ENCODE data around the gene UROC1. TPM values are rescaled to one million over a fixed set of nuclear protein-coding genes. Genes with fewer than 3 reads are reported as not detected.

Gene UROC1
- total and polyA plus RNA-seq, 12 donors = 0.01 TPM; not detected in 11

- 90% methylated on average over 10 of the region's 10 CpGs for WGBS, 2 donors
- Histone ChIP-seq H3K9me3 (no peaks in the 10 kb centered on the region), H3K27me3 (peaks cover 0 to 5% (median 0%) of the 10 kb centered on the region in 7 donors), H3K36me3 (no peaks in the 10 kb centered on the region), H3K4me3 (no peak overlapping the region), H3K27ac (no peak overlapping the region), H3K4me1 (no peaks in the 10 kb centered on the region)
- DNase-seq = no peak
- no peak for ATAC-seq
- no peak for TF ChIP-seq CTCF (IDR thresholded peaks at IDR 0.05)
- intact Hi-C loops (cut with DNase I) = no loop called here
Observed at GRCh38 chr3:126503701-126504100, 13.9 kb downstream of the UROC1 start.

GRCh38 chr3:126502656-126503055 lies 14.9 kb downstream of the UROC1 start:
- Histone ChIP-seq H3K9me3 (no peaks in the 10 kb centered on the region), H3K36me3 (no peaks in the 10 kb centered on the region), H3K27ac (no peak overlapping the region), H3K4me3 (no peak overlapping the region), H3K27me3 (peaks cover 0 to 5% (median 0%) of the 10 kb centered on the region in 7 donors), H3K4me1 (no peaks in the 10 kb centered on the region)
- no peak for TF ChIP-seq CTCF (IDR thresholded peaks at IDR 0.05)
- DNase-seq = no peak
- no peak for ATAC-seq
- 93 to 95% methylated on average over 1 of the region's 1 CpG for WGBS, 2 donors
- intact Hi-C loops (cut with DNase I) = no loop called here

GRCh38 chr3:126501736-126502135 lies 15.8 kb downstream of the UROC1 start:
- ATAC-seq = peak in 2 of 8 donors; percentile 67 to 73
- 45 to 51% methylated on average over 7 of the region's 7 CpGs for WGBS, 2 donors
- TF ChIP-seq CTCF (IDR thresholded peaks at IDR 0.05) = no peak

GRCh38 chr3:126501054-126501453 lies 16.5 kb downstream of the UROC1 start:
- TF ChIP-seq CTCF (IDR thresholded peaks at IDR 0.05) = no peak
- H3K4me3 ChIP-seq = no peak overlapping the region
- no peak overlapping the region for H3K27ac ChIP-seq
- no peak for DNase-seq
- intact Hi-C loops (cut with DNase I) = no loop called here
- WGBS, 2 donors = 76 to 80% methylated on average over 5 of the region's 5 CpGs
- H3K36me3 ChIP-seq = no peaks in the 10 kb centered on the region
- no peaks in the 10 kb centered on the region for H3K4me1 ChIP-seq
- H3K9me3 ChIP-seq = no peaks in the 10 kb centered on the region
- no peak for ATAC-seq
- peaks cover 0 to 5% (median 0%) of the 10 kb centered on the region in 7 donors for H3K27me3 ChIP-seq

More at GRCh38 chr3:126501736-126502135, 15.8 kb downstream of the UROC1 start:
- Histone ChIP-seq H3K9me3 (no peaks in the 10 kb centered on the region), H3K27ac (no peak overlapping the region), H3K4me1 (no peaks in the 10 kb centered on the region), H3K27me3 (peaks cover 0 to 5% (median 0%) of the 10 kb centered on the region in 7 donors), H3K36me3 (no peaks in the 10 kb centered on the region), H3K4me3 (no peak overlapping the region)
- intact Hi-C loops (cut with DNase I) = no loop called here
- DNase-seq = no peak
